SK-N-MC (cell line): ENCODE measurements around the gene SLCO2B1.

Source experiments
- EZH2 ChIP-seq: fragments of 200-600 bp; sonication (generic); IDR thresholded peaks from one replicate; pipeline ENCODE4 v1.6.1; 2017; ENCODE audit warnings: antibody characterized with exemption
- FOXP2 ChIP-seq: optimal IDR thresholded peaks from 2 replicates; pipeline ENCODE3; 2011; ENCODE audit warnings: mild to moderate bottlenecking, moderate library complexity; ENCODE audit not compliant: insufficient read depth; ENCODE audit errors: extremely low read length, control extremely low read depth
- POLR2AphosphoS5 ChIP-seq: IDR thresholded peaks from 2 replicates; pipeline ENCODE4 v1.6.1; 2012; ENCODE audit warnings: mild to moderate bottlenecking, low read depth, low read length, borderline replicate concordance

GRCh38 chr11:75193271-75193670 is 42.4 kb downstream of the SLCO2B1 start:
- no peak for TF ChIP-seq EZH2
- TF ChIP-seq FOXP2 = no peak
- no peak for TF ChIP-seq POLR2AphosphoS5
